ENCODE data around the gene FCAMR.

Gene FCAMR

DNA sequence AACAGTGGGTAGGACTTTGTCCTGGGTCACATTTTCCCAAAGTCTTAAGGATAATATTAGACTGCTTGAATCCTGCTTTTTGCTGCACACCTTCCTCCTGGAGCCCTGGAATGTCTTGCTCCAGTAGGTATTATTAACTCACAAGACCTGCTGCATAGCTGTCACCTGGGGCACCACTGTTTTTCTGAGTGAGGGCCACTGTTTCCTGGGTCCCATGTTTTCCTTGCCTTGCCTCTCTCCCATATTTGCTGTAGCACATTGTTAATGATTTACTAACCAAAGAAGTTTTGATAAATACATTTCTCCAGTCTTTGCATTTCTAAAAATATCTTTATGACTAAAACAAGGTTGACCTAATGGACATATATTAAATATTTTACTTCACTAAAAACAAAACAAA lies 22.5 kb upstream of the FCAMR start:
- FAIRE-seq: no peak

DNA sequence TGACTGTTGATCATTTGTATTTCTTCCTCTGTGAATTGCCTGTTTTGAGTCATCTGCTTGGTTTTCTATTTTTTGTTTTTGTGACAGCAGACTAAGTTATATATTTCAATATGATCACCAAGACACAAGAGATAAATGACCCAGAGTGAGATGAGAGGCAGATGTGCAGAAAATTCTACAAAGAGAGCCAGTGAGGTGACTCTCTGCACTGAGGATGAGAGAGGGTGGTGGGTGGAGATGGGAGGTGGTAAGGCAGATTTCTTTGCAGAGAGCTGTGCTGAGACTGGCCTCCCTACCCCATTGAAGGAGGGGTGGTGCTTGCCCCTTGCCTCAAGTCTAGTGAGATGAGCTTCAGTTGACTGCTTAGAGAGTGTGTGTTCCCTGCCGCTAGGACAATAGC lies 17.6 kb upstream of the FCAMR start:
- no peak for FAIRE-seq

DNA sequence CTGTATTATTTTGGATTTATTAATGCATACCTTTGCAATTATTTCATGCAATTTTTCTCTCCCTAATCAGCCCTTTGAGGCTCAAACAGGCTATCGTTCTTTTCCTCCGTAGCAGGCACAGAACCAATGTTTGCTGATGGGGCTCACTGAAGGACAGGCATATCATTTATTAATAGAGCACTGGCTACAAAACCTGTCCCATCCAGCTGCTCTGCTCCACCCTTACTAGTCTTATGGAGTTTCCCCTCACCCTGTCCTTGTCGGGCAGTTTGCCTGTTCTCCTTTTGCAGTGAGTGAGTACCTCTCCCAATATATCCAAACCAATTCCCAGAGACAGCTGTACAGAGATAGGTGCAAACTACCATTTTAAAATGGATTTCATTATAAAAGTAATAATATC lies 16.6 kb upstream of the FCAMR start:
- FAIRE-seq: no peak

DNA sequence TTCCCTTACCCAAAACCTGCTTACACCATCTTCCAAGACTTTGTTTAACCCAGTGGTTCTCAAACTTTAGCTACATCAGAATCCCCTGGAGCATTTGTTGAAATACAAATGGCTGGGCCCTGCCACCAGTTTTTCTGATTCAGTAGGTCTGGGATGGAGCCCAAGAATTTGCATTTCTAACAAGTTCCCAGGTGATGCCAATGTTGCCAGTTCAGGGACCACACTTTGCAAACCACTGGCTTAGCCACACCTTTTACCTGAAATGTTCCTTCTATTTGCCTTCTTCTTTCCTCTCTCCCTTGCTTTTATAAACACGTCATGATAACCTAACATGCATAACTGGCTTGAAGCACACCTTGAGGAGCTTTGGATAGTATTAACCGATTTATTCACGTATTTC lies 16.1 kb upstream of the FCAMR start:
- FAIRE-seq: no peak

DNA sequence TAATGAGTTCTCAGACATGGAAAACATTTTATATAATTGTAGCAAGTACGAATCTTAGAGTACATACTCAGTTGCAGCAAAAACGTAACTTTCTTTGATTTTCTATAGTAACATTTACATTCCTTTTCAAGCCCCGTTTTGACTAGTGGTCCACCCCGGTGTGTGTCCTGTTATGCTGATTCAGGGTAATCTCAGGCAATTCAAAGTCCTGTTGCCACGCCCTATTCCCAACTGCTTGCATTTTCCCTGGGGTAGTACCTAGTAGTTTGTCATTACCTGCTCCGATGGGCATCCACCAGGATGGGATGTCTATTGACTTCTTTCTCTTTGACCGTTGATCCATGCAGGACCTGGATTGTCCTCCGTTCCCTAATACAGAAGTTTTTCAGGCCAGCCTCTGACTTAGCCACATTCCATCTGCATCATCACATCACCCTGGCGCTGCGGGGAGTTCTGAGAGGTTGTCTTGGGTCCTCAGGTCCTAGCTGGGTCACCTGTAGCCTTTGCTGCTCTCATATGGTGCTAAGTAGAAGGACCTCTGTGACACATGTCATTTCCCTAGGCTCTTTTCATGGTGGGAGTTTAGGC lies 15.0 kb upstream of the FCAMR start:
- no peak for FAIRE-seq

DNA sequence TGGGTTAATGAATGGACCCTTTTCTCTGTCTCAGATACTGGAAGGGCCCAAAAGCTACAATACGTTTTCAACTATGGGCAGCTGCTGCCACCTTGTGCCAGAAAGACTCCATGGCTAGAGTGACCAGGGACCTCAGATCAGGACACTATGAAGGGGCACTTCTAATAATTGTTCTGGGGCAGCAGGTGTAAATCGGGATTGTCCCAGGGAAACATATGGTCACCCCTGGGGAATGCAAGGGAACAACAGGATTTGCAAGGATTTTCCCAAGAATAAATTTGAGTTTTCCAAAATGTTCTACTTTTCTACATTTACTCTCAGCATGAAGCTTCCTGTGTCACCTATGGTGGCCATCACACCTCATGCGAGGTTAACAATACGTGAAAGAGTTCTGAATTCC lies 12.0 kb upstream of the FCAMR start:
- no peak for FAIRE-seq

DNA sequence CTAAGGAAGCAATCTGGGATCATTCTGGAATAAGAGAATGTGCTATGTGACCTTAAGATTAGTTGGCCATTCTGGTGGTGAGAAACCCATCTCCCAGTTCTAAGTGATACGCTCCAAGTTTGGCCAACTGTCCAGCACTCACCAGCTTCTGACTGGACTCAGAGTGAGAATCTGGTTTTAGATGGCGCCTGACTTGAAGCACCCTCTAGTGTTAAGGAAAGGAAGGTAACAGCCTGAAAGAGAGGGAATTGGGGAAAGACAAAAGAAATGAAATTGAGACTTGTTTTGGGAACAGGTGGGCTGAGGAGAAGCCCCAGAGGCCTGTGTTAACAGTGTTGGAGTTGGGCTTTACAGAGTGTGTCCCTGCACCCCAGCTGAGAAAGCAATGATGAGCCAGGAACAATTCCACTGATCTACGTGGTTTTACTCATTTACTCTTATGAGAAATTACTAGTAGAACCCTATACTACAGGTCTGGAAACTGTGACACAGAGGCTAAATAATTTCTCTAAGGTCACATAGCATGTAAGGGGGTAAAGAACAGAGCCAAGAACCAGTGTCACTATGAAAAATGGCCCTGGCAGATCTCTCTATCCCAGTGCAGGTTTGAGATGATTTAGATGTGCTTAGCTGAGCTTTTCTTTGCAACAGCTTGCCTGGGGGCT lies 9.3 kb upstream of the FCAMR start:
- no peak for FAIRE-seq

DNA sequence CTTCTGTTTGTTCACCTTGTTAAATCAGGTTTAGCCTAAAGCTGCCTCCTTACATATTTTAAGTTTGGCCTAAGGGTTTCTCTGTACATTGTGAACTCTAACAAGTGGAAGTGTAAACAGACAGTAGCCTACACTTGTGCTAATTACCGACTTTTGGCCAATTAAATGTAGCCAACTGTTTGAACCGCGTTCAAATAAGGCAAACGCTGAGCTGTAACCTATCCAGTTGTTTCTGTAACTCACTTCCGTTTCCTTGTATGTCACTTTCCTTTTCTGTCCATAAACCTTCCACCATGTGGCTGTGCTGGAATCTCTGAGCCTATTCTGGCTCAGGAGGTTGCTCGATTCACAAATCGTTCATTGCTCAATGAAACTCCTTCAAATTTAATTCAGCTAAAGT lies 8.0 kb upstream of the FCAMR start:
- FAIRE-seq: no peak

DNA sequence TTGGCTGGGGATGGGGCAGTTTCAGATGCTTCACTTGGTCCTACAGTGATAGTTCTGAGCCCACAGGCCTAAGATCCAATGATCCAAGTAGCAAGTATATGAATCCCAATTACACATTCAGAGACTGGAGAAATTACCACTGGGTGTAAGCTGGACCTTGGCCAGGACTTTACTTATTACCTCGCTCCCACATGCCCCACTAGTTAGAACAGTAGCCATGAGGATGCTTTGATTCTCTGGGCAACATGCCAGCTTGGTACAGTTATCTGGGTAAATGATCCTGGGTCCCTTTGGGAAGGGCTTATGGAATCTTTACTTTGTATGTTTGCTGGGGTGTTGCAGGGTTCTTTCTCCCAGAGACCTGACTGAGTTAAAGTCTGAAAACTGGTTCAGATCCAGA lies 5.0 kb upstream of the FCAMR start:
- FAIRE-seq: no peak

DNA sequence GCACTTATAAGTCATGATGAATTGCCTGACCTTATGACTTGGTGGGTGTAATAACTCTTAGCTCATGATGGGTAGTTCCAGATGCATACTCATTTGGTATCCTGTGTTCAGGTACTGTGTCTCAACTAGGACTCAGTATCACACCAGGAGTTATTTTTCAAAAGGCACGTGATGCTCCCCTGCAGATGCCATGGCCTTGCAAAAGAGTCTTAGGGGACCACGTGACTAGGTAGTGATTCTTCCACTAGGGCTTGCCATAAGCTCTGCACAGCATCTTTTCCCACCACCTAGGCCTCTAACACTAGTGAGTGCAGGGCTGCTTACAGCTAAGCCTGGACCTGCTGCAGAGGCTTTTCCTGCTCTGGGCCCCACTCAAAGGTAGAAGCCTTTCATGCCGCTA lies 3.9 kb upstream of the FCAMR start:
- no peak for FAIRE-seq

DNA sequence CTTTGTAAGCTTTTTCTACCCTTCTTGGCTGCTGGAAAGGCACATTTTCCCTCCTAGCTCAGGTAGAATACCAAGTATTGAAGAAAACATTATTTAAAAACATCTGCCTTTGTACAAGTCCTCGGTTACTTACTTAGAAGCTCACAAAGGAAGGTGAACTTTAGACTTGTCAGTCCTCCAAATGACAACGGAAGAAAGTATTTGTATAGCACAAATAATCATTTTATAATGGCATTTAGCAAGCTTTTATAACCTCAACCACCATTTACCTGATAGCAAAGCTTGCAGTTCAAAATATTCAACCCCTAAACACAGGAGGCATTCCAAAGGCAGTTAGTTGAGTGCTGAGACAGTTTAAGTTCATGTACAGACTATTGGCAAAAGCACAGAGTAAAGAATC lies 2.5 kb upstream of the FCAMR start:
- no peak for FAIRE-seq

DNA sequence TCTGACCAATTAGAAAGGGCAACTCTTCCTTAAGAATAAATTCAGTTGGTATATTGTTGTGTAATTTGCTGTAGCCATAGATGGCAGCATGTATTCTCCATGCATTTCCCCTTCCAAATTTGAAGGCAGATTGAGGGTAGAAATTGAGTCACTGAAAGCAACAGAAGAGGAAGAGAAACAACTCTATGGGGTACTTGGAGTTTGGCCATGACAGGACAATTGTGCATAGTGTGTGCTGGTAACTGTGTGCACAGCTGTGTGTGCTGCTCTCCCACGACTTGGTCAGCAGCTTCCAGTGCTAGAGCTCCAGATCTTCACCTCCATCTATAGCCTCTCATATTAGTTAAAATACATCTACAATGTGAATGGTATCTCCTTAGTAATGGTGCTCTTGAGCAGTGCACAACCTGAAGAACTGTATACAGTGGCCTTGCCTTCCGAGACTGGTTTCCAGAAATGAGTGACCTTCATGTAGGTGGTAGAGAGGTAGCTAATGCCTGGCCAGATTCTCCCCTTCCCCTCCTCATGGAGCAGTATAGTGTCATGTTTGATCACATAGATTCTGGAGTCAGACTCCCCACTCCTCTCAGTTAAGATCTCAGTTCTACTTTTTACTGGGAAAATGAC lies 882 bp upstream of the FCAMR start:
- FAIRE-seq: no peak

DNA sequence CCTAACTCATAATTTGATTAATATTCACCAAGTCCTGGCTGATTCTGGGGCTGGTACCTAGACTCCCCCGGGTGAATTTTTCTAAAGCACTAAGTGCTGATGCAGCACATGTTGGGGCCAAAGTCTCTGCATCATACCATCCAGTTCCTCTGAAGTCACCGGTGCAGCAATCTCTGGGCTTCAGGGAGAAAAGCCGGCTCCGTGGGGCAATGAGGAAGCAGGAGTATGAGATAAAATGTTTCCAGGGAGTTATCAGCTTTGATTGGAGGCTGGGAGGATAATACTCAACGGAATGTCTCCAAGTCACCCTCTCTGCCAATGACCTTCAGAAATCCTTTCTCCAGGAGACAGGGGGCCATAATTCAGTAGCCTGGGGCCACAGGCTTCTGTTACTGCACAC lies 1.2 kb downstream of the FCAMR start:
- FAIRE-seq: no peak

DNA sequence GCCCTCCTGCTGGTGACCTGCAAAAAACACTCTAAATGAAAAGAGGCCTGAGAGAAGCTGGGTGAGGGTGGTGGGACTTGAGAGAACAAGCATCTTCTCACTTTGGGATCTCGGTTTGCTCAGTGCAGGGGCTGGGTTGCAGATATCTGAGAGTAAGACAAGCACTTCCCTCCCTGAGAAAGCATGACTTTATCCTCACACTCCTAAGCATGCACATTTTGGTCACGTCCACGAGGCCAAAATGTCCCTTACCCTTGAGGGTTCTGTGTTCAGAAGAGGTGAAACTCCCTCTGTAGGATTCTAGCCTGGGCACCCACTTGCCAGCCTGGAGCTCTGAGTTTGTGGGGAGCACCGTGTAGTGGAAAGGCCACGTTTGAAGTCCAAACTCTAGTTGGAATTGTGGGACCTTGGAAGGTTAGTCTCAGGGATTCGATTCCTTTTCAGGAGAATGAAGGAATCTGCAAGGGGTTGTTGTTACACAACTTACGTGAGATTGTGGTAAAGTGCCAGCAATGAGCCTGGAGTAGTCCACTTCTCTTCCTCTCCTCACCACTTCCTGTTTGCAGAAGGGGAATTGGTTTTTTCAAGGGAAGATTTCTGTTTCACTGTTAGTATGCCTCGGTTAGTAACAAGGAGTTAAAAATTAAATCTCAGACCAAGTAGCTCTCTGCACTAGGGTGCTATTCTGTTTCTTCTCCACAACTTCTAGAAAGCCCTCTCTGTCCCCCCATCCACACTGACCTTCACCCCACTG lies 3.0 kb downstream of the FCAMR start:
- FAIRE-seq: no peak

DNA sequence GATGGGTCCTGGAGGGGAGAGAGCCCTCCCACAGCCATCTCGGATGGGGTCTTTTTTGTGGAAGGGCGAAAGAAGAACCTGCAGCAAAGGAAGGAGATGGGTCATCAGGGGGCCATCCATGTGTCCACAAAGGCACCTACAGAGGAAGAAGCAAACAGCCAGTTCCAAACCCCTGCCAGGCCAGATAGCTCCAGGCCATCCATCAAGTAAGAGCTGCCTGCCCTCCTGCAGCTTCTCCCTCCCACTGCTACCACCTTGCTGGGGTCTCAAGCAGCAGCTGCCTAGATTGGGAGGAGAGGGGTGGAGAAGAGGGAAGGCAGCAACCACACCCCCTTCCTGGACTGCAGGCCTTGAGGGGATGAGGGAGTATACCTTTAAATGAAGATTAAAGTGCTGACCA lies 4.5 kb downstream of the FCAMR start:
- no peak for FAIRE-seq

DNA sequence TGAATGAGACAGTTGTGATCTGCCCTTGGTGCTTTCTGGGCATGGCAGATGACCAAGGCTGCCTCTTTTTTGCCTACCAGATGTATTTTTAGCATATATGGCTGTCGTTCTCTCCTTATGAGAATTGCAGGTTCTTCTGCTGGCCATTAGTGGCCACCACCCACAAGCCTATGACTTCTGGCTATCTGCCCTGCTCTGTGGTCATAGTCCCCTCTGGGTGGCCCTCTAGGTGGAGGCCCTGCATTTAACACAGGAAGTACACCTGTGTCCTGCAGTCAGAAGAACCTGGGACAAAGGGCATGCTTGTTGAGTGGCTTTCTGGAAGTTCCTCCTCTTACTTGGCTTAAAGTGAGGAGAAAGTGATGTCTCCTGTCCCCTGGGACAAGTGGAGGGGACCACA lies 6.5 kb downstream of the FCAMR start:
- FAIRE-seq: no peak

DNA sequence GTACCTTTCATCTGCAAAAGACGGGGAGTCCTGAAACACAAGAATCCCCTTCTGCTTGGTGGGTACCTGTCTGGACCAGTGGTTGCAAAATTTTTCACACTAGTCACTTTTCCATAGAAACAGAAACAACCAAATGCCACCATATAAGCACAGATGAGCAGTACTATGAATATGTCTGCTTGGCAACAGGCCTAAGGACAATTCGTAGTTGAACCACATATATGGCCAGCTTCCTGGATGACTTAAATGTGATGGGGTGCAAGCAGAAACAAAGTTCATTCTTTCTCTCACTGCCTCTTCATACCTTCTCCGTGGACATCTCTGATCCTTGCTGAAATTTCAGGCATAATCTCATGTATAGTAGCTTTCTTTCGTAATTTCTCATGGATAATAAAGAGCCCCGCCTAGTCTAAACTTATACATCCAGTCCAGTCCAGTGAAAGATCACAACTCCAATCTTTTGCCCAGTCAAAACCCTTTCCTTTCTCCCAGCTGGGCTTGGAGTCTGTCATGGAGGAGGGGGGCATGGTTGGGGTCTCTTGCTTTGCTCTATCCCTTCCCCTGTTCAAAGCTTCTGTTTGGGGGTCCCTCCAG lies 7.0 kb downstream of the FCAMR start:
- no peak for FAIRE-seq

DNA sequence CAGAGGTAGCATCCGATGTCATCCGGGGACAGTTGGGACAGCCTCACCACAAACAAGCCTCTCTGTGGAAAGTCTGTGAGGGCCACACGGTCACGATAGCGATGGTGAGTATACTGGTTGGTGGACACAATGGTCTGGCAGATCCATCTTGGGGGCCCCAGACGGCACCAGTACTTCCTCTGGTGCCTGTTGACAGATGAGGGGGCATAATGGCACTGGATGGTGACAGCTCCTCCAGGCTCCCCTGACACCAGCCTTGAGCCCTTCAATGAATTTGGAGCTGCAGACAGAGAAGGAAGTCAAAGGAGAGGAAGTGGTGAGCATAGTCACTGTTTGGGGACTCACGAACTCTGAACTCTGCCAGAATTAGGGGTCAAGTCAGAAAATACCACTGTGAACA lies 8.0 kb downstream of the FCAMR start:
- FAIRE-seq: no peak

DNA sequence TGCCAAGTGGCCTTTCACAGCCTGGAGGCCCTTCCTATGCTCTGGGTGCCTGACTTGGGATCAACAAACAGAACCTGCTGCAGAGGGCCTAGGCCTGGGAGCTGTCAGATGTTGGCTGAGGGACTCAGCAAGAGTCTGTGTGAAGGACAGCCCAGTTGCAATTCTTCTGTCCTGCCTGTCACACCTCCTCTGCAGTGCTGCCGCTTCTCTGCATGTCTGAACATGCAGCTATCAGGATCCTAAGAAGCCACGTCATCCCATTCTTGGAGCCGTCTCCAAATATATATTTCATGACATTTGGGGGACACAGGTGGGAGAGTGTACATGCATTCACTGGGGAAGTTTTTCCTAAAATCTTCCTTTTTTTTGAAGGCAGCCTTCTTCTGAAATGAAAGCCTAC lies 8.6 kb downstream of the FCAMR start:
- no peak for FAIRE-seq

DNA sequence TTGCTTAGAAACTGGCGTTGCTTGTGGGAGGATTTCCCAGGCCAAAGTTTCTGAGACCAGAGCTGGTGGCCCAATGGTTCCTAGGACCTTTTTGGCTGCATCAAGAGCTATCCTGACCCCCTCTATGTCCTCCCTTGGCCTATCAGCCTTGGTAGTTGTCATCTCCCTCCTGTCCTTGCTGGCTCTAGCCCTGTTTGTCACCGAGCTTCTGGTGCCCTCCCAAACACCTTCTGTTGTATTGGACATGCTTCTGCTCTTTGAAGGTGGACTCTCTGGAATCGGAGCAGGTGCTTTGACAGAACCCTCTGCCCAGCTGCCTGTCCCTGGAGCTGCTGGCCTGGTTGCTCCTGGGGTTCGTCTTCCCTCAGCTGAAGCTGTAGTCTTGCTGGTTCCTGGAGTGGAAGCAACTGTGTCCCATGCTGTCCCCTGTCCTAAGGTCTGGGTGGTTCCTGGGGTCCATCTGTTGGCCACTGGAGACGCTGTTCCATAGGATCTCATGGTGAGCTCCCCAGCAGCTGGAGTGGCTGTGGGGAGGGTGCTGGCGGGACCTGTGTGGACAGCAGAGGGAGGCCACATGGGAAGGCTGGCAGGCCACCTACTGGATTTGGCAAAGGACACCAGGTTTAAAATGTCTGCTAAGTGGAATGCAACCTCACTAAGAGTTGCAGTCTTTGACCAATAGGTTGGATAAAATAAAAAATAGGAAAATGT lies 9.4 kb downstream of the FCAMR start:
- FAIRE-seq: no peak

DNA sequence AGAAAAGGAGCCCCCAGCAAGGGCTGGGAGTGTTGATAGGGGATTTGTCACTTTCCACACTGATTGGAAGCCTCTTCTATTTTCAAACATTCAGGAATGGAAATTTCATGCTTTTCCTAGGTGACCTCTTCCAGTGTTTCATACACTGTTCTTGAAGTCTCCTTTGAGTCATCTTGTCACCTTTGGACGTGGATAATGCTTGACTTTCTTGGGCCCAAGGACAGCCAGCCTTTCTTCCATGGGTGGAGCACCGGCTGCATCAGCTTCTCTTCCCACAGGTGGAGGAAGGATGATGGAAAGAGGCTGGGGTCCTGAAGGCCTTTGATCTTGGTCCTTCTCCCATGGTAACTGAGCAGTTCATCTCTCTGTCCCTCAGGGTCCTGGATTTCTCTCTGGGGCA lies 12.1 kb downstream of the FCAMR start:
- FAIRE-seq: no peak

DNA sequence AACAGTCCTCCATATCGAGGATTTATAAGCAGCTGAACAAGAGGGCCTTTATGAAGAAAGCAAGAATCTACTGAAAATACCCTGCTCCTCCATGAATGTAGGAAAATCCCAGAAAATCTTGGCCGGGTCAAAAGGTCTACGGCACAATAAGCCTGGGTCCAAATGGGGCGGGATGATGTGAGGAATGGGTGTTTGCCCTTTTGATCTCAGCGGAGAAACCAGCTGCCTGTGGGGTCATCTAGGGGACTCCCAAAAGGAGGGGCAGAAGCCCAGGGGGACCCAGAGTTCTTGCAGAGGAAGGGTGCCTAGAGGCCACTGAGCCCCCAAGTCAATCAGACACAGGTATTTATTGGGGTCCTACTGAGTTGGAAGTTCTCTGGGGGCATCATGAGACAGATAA lies 12.6 kb downstream of the FCAMR start:
- no peak for FAIRE-seq
